SK-N-SH (cell line): Measurements from ENCODE around the gene ORC3. TPM values are rescaled to one million over a fixed set of nuclear protein-coding genes. Genes with fewer than 3 reads are reported as not detected.

Experiments used
- CTCF ChIA-PET: fragments of 300-600, 350-600 bp; formaldehyde crosslinking; extraction: SDS; loops from one replicate; lab custom pipeline; 2021; lab: Yijun Ruan, JAX
- POLR2A ChIA-PET: fragments of 350-600 bp; sonication (Branson Sonifier 250); formaldehyde crosslinking; extraction: SDS; loops from one replicate; lab custom pipeline; 2020; ENCODE audit warnings: antibody characterized with exemption, inconsistent platforms; lab: Yijun Ruan, JAX
- DNase-seq: peaks from one replicate; pipeline ENCODE4 v3.0.0; 2012
- H2AFZ ChIP-seq: fragments of 200-600 bp; sonication (generic); 2 replicates; pipeline ENCODE4 v1.8.1; 2016; ENCODE audit warnings: antibody characterized with exemption, mild to moderate bottlenecking, low read depth
- H3F3A ChIP-seq: fragments of 200-600 bp; sonication (generic); replicated peaks from 2 replicates; pipeline ENCODE3; 2016; ENCODE audit warnings: antibody characterized with exemption, mild to moderate bottlenecking; ENCODE audit not compliant: insufficient read depth
- H3K27ac ChIP-seq, 2 experiments: fragments of 200-500 bp in 1 of 2; fragments of 200-600 bp in 1 of 2; sonication (Bioruptor generic) in 1 of 2; sonication (generic), shearing (Covaris generic) in 1 of 2; 2 replicates each; pipeline versions ENCODE4 v1.5.1 to v1.6.1; 2014 to 2016; ENCODE audit warnings: low read depth in 2 of 2, inconsistent platforms in 1 of 2, low read length in 1 of 2, mild to moderate bottlenecking in 1 of 2, mixed read lengths in 1 of 2
- H3K27me3 ChIP-seq: fragments of 200-600 bp; sonication (generic), shearing (Covaris generic); 2 replicates; pipeline ENCODE4 v1.6.1; 2016; ENCODE audit warnings: mixed run types; ENCODE audit not compliant: insufficient read depth
- H3K36me3 ChIP-seq, 2 experiments: fragments of 200-500 bp in 1 of 2; fragments of 200-600 bp in 1 of 2; sonication (Bioruptor generic) in 1 of 2; sonication (generic) in 1 of 2; replicated peaks in 1 of 2; 2 replicates each; pipeline versions ENCODE3 to v1.5.1; 2014 to 2016; ENCODE audit warnings: low read length in 1 of 2, mild to moderate bottlenecking in 1 of 2; ENCODE audit not compliant: insufficient read depth in 2 of 2, control insufficient read depth in 1 of 2
- H3K4me1 ChIP-seq, 2 experiments: fragments of 200-500 bp in 1 of 2; fragments of 200-600 bp in 1 of 2; sonication (Bioruptor generic) in 1 of 2; sonication (generic), shearing (Covaris generic) in 1 of 2; 2 replicates each; pipeline versions ENCODE4 v1.5.1 to v1.6.1; 2014 to 2016; ENCODE audit warnings: low read depth in 1 of 2, low read length in 1 of 2, mixed run types in 1 of 2; ENCODE audit not compliant: insufficient read depth in 2 of 2, control insufficient read depth in 1 of 2
- H3K4me2 ChIP-seq: fragments of 200-600 bp; sonication (generic), shearing (Covaris generic); 2 replicates; pipeline ENCODE4 v1.6.1; 2017; ENCODE audit warnings: mixed run types
- H3K4me3 ChIP-seq, 2 experiments: fragments of 200-500 bp in 1 of 2; fragments of 200-600 bp in 1 of 2; sonication (Bioruptor generic) in 1 of 2; sonication (generic), shearing (Covaris generic) in 1 of 2; 2 replicates each; pipeline versions ENCODE4 v1.5.1 to v1.8.1; 2014 to 2016; ENCODE audit warnings: low read depth in 2 of 2, inconsistent platforms in 1 of 2, low read length in 1 of 2, mild to moderate bottlenecking in 1 of 2, mixed read lengths in 1 of 2, moderate library complexity in 1 of 2
- H3K79me2 ChIP-seq: fragments of 200-600 bp; sonication (generic); 2 replicates; pipeline ENCODE4 v1.8.1; 2017; ENCODE audit warnings: mild to moderate bottlenecking; ENCODE audit not compliant: insufficient read depth
- H3K9ac ChIP-seq: fragments of 200-600 bp; sonication (generic); 2 replicates; pipeline ENCODE4 v1.6.1; 2017; ENCODE audit warnings: mixed run types
- H3K9me2 ChIP-seq: fragments of 200-600 bp; sonication (generic); 2 replicates; pipeline ENCODE4 v1.6.1; 2017; ENCODE audit warnings: mixed run types
- H3K9me3 ChIP-seq: fragments of 200-600 bp; sonication (generic); 2 replicates; pipeline ENCODE4 v1.6.1; 2017; ENCODE audit warnings: mixed run types, mild to moderate bottlenecking, moderate library complexity
- H4K20me1 ChIP-seq: fragments of 200-600 bp; sonication (generic); 2 replicates; pipeline ENCODE4 v1.6.1; 2017; ENCODE audit warnings: mild to moderate bottlenecking, mixed run types; ENCODE audit not compliant: insufficient read depth
- CHD2 ChIP-seq: fragments of 150-350 bp; IDR thresholded peaks from 2 replicates; pipeline ENCODE4 v1.6.1; 2018; ENCODE audit warnings: low read length; ENCODE audit not compliant: partially characterized antibody
- ELF1 ChIP-seq: IDR thresholded peaks from 2 replicates; pipeline ENCODE4 v1.4.0; 2012
- EP300 ChIP-seq, 2 experiments: IDR thresholded peaks; 2 replicates each; pipeline versions ENCODE4 v1.4.0 to v1.6.1; 2012; ENCODE audit warnings: borderline replicate concordance in 1 of 2, low read depth in 1 of 2, low read length in 1 of 2
- EZH2phosphoT487 ChIP-seq: fragments of 200-600 bp; sonication (generic); IDR thresholded peaks from 2 replicates; pipeline ENCODE4 v1.6.1; 2017; ENCODE audit warnings: low read depth, mixed run types, mild to moderate bottlenecking, antibody characterized with exemption, moderate library complexity, borderline replicate concordance
- FOSL2 ChIP-seq: IDR thresholded peaks from 2 replicates; pipeline ENCODE4 v1.4.0; 2012; ENCODE audit warnings: low read depth, mild to moderate bottlenecking, moderate library complexity, borderline replicate concordance
- FOXJ3 ChIP-seq: sonication (generic); formaldehyde crosslinking; IDR thresholded peaks from 2 replicates; pipeline ENCODE4 v1.5.1; 2020; ENCODE audit warnings: mild to moderate bottlenecking, missing genetic modification reagents
- FOXM1 ChIP-seq: IDR thresholded peaks from 2 replicates; pipeline ENCODE4 v1.4.0; 2012; ENCODE audit warnings: low read depth, mild to moderate bottlenecking
- GABPA ChIP-seq: IDR thresholded peaks from 2 replicates; pipeline ENCODE4 v1.4.0; 2012; ENCODE audit warnings: low read depth, mild to moderate bottlenecking
- GATA2 ChIP-seq: sonication (generic); formaldehyde crosslinking; IDR thresholded peaks from 2 replicates; pipeline ENCODE4 v1.5.0; 2020; ENCODE audit warnings: mild to moderate bottlenecking, missing genetic modification reagents
- JUND ChIP-seq: IDR thresholded peaks from 2 replicates; pipeline ENCODE4 v1.4.0; 2012
- MEF2A ChIP-seq: IDR thresholded peaks from 2 replicates; pipeline ENCODE4 v1.4.0; 2012; ENCODE audit warnings: low read depth, borderline replicate concordance
- NFIC ChIP-seq: IDR thresholded peaks from 2 replicates; pipeline ENCODE4 v1.4.0; 2012; ENCODE audit warnings: borderline replicate concordance
- NRF1 ChIP-seq: IDR thresholded peaks from 2 replicates; pipeline ENCODE4 v1.6.1; 2012; ENCODE audit warnings: low read depth, mild to moderate bottlenecking, low read length
- POLR2AphosphoS5 ChIP-seq: IDR thresholded peaks from 2 replicates; pipeline ENCODE4 v1.6.1; 2012; ENCODE audit warnings: low read depth, low read length
- RAD21 ChIP-seq: IDR thresholded peaks from 2 replicates; pipeline ENCODE4 v1.6.1; 2012; ENCODE audit warnings: mild to moderate bottlenecking, low read length
- RFX5 ChIP-seq: IDR thresholded peaks from 2 replicates; pipeline ENCODE4 v1.6.1; 2012; ENCODE audit warnings: mild to moderate bottlenecking, improper control_type of control experiment, low read length
- SIN3A ChIP-seq: IDR thresholded peaks from 2 replicates; pipeline ENCODE4 v1.6.1; 2012; ENCODE audit warnings: low read depth, mild to moderate bottlenecking, low read length, moderate library complexity, borderline replicate concordance
- SMC3 ChIP-seq: IDR thresholded peaks from 2 replicates; pipeline ENCODE4 v1.6.1; 2012; ENCODE audit warnings: low read depth, low read length, improper control_type of control experiment
- TAF1 ChIP-seq: IDR thresholded peaks from 2 replicates; pipeline ENCODE4 v1.6.1; 2012; ENCODE audit warnings: low read depth, mild to moderate bottlenecking, low read length, moderate library complexity, borderline replicate concordance
- TEAD4 ChIP-seq: IDR thresholded peaks from 2 replicates; pipeline ENCODE4 v1.4.0; 2012; ENCODE audit warnings: mild to moderate bottlenecking, borderline replicate concordance; ENCODE audit not compliant: insufficient read depth
- YY1 ChIP-seq: IDR thresholded peaks from 2 replicates; pipeline ENCODE4 v1.4.0; 2012; ENCODE audit warnings: low read depth, mild to moderate bottlenecking
- WGBS: methylation state at CpG from one replicate; pipeline ENCODE4 v1.1.6; 2017; ENCODE audit warnings: low lambda C conversion rate; 5-methylcytosine and 5-hydroxymethylcytosine counted together
- polyA plus RNA-seq, 3 experiments: library from polyadenylated mRNA; depleted of rRNA; stranded (reverse); fragments of >200 nt; gene quantifications; 2 replicates each; pipeline ENCODE4 v1.2.3, GENCODE V29; 2012
- TF ChIP-seq, protein P1 (sequence below): IDR thresholded peaks from 2 replicates; pipeline ENCODE4 v1.4.0; 2012; ENCODE audit warnings: low read depth, borderline replicate concordance
- TF ChIP-seq, protein P2 (sequence below): IDR thresholded peaks from 2 replicates; pipeline ENCODE4 v1.4.0; 2012; ENCODE audit warnings: low read depth, borderline replicate concordance
- TF ChIP-seq, protein P3 (sequence below): IDR thresholded peaks from 2 replicates; pipeline ENCODE4 v1.4.0; 2012; ENCODE audit warnings: low read depth
- TF ChIP-seq, protein P4 (sequence below): IDR thresholded peaks from 2 replicates; pipeline ENCODE4; 2012
- TF ChIP-seq, protein P5 (sequence below): fragments of 150-350 bp; IDR thresholded peaks from 2 replicates; pipeline ENCODE4 v1.6.1; 2016; ENCODE audit warnings: mild to moderate bottlenecking, low read depth, low read length

ORC3 gene
- polyA plus RNA-seq (2012; rRNA removed): 13.3 and 20.1 TPM in 2 replicates
- 22.3 and 24.6 TPM in 2 replicates for polyA plus RNA-seq (2012; cell fraction: cytosol; rRNA removed)
- polyA plus RNA-seq (2012; cell fraction: nucleus; rRNA removed): 10.3 and 20.7 TPM in 2 replicates

GRCh38 chr6:87589693-87590416, at the start of gene ORC3, which contains the start of gene RARS2:
ORC3 (plus strand) TSS chr6:87590135; CDS start chr6:87590169, 34 bp downstream.
RARS2 (minus strand) TSS chr6:87589987; CDS start chr6:87589957, 30 bp downstream.
- Histone ChIP-seq H2AFZ (peak within 1 kb of the TSS; percentile 88), H3F3A (no peaks in the 10 kb centered on the region), H3K9me3 (no peaks in the 10 kb centered on the region), H3K9me2 (no peaks in the 10 kb centered on the region), H3K36me3 (peaks cover 9 to 14% of the 10 kb centered on the region in 2 experiments), H3K4me1 (peaks cover 4 to 9% of the 10 kb centered on the region in 2 experiments; a peak in 3 of 4 replicates), H3K27me3 (no peaks in the 10 kb centered on the region), H3K27ac (peak within 1 kb of the TSS; percentile 67 to 70), H4K20me1 (peaks cover 19% of the 10 kb centered on the region), H3K4me2 (peak within 1 kb of the TSS; percentile 89), H3K4me3 (peak within 1 kb of the TSS; percentile 60 to 90), H3K79me2 (peaks cover 95% of the 10 kb centered on the region), H3K9ac (peak within 1 kb of the TSS; percentile 88)
- peak; percentile 95 for DNase-seq
- POLR2A ChIA-PET: interaction anchor here (1.1 kb wide), 1 partner anchor 82 kb away, joined by 3 read pairs; no protein-coding TSS in a partner anchor
- 1% methylated on average over 23 of the region's 49 CpGs for WGBS
- CTCF ChIA-PET: no interaction called here
- TF ChIP-seq, protein P1, sequence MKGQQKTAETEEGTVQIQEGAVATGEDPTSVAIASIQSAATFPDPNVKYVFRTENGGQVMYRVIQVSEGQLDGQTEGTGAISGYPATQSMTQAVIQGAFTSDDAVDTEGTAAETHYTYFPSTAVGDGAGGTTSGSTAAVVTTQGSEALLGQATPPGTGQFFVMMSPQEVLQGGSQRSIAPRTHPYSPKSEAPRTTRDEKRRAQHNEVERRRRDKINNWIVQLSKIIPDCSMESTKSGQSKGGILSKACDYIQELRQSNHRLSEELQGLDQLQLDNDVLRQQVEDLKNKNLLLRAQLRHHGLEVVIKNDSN: no peak
- TF ChIP-seq, protein P2, sequence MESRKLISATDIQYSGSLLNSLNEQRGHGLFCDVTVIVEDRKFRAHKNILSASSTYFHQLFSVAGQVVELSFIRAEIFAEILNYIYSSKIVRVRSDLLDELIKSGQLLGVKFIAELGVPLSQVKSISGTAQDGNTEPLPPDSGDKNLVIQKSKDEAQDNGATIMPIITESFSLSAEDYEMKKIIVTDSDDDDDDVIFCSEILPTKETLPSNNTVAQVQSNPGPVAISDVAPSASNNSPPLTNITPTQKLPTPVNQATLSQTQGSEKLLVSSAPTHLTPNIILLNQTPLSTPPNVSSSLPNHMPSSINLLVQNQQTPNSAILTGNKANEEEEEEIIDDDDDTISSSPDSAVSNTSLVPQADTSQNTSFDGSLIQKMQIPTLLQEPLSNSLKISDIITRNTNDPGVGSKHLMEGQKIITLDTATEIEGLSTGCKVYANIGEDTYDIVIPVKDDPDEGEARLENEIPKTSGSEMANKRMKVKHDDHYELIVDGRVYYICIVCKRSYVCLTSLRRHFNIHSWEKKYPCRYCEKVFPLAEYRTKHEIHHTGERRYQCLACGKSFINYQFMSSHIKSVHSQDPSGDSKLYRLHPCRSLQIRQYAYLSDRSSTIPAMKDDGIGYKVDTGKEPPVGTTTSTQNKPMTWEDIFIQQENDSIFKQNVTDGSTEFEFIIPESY: peak; percentile 11; the same call in 1 of the 2 replicates
- TF ChIP-seq NFIC (no peak; the same call in 1 of the 2 replicates), NRF1 (no peak), MEF2A (no peak), SIN3A (peak; percentile 97), TEAD4 (no peak), POLR2AphosphoS5 (peak; percentile 94), JUND (no peak), SMC3 (no peak), EP300 (IDR thresholded peaks at IDR 0.05; ENCODE audit: borderline replicate concordance in 1 of 2, low read depth in 1 of 2, low read length in 1 of 2) (no peak), CHD2 (peak; percentile 96), EZH2phosphoT487 (no peak), FOXJ3 (CRISPR knock-in tag) (0 out of 2 replicates have a peak, but pooled peaks have one; percentile 6), RFX5 (no peak), GATA2 (no peak), FOXM1 (no peak), FOSL2 (no peak), YY1 (peak; percentile 78), ELF1 (peak; percentile 95), TAF1 (peak; percentile 79), RAD21 (peak; percentile 19; the same call in 1 of the 2 replicates), GABPA (peak; percentile 95)
- TF ChIP-seq, protein P3, sequence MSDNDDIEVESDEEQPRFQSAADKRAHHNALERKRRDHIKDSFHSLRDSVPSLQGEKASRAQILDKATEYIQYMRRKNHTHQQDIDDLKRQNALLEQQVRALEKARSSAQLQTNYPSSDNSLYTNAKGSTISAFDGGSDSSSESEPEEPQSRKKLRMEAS: peak; percentile 92
- TF ChIP-seq, protein P4, sequence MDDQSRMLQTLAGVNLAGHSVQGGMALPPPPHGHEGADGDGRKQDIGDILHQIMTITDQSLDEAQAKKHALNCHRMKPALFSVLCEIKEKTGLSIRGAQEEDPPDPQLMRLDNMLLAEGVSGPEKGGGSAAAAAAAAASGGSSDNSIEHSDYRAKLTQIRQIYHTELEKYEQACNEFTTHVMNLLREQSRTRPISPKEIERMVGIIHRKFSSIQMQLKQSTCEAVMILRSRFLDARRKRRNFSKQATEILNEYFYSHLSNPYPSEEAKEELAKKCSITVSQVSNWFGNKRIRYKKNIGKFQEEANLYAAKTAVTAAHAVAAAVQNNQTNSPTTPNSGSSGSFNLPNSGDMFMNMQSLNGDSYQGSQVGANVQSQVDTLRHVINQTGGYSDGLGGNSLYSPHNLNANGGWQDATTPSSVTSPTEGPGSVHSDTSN: no peak
- TF ChIP-seq, protein P5, sequence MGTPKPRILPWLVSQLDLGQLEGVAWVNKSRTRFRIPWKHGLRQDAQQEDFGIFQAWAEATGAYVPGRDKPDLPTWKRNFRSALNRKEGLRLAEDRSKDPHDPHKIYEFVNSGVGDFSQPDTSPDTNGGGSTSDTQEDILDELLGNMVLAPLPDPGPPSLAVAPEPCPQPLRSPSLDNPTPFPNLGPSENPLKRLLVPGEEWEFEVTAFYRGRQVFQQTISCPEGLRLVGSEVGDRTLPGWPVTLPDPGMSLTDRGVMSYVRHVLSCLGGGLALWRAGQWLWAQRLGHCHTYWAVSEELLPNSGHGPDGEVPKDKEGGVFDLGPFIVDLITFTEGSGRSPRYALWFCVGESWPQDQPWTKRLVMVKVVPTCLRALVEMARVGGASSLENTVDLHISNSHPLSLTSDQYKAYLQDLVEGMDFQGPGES: peak; percentile 38; the same call in 1 of the 2 replicates
